Measurements from ENCODE around the gene TDRD9.

Gene TDRD9

DNA sequence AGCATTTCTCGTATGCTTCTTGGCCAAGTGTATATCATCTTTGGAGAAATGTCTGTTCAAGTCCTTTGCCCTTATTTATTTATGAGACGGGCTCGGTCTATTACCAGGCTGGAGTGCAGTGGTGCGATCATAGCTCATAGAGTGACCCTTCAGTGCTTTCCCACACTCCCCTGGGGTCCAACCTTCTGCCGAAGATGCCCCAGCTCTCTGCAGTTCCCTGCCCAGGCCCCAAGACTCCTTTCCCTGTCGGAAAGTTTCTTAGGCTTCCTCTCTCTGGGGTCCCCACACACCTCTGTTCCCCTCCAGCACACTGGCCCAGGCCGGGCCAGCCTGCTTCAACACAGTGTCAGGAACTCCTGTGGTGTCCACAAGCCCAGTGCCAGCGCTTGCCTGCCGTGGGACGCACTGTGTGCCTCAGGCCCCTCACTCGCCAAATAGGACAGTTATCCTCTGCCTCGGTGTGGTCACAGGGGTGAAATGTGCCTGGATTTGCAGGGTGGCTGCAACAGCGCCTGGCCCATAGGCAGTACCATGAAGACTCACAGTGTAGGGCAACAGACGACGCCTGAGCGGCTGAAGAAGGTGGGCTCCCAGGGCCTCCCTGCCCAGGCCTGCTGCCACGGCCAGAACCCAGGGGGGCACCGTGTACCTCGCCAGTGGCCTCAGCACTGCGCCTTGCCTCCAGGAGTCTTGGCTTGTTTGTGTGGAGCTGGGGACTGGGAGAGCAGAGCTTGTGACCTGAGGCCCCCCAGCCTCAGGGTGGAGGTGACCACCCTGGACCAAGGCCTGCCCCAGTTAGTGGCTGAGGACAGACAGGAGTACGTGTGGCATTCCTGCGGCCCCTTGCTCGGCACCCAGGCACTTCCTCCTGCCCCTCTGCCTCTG lies 152.4 kb downstream of the TDRD9 start:
- no peak for DNase-seq

DNA sequence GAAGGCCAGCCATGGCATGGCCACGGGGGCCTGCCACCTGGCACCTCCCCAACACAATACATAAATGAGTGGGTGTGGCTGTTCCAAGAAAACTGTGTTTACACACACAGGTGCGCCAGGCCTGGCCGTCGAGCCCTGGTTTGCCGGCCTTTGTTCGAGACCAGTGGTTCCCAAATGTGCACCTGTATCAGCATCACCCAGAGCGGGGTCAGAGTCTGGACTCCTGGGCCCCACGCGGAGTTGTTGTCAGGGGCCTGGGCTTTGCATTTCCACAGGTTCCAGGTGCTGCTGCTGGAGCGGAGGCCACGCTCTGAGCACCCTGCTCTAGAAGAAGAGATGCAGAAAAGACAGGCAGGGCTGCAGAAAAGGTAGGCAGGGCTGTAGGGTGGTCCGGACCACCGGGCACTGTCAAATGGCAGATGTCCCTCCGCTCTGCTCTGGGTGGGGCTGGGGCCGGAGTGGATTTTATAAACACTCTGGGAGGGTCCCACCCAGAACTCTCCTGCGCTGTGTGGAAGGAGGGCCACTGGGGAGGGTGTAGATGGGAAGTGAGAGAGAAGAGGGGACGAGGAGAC lies 153.1 kb downstream of the TDRD9 start:
- no peak for DNase-seq

DNA sequence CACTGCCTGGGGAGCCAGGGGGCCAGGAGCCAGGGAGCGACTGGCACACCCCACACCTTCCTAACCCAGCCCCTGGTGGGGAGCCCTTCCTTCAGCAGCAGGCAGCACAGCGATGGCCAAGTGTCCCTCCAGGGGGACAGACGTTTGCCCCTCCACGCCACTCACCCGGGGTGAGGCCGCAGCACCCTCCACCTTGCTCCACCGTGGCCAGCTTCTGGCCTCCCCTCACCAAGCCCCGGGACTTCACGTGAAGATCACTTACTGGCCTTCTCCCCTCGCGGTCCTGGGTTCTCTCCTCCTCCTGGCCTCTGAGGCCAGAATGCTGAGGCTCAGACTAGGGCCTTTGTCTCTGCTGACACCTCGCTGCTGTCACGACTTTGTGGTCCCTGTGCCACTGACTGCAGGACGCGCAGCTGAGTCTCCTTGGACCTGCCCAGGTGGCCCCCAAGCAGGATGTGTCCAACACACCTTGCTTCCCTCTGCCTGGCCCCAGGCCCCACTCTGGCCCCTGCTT lies 153.8 kb downstream of the TDRD9 start:
- no peak for DNase-seq

DNA sequence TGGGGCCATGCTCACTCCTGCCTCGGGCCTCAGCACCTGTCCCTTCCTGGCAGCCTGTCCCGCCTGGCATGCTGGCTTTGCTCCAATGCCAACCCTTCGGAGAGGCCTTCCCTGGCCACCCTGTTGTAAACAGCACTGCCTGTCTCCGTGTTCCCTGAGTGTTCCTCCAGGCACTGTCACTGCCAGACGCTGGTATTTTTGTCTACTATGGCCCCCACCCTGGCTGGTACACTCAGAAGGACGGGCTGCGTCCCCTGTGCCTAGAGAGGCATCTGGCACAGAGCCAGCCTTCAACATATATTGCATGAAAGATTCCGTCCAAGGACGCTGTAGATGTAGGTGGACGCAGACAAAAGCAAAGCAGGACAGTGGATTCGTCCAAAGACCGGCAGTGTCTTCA lies 154.6 kb downstream of the TDRD9 start:
- no peak for DNase-seq

DNA sequence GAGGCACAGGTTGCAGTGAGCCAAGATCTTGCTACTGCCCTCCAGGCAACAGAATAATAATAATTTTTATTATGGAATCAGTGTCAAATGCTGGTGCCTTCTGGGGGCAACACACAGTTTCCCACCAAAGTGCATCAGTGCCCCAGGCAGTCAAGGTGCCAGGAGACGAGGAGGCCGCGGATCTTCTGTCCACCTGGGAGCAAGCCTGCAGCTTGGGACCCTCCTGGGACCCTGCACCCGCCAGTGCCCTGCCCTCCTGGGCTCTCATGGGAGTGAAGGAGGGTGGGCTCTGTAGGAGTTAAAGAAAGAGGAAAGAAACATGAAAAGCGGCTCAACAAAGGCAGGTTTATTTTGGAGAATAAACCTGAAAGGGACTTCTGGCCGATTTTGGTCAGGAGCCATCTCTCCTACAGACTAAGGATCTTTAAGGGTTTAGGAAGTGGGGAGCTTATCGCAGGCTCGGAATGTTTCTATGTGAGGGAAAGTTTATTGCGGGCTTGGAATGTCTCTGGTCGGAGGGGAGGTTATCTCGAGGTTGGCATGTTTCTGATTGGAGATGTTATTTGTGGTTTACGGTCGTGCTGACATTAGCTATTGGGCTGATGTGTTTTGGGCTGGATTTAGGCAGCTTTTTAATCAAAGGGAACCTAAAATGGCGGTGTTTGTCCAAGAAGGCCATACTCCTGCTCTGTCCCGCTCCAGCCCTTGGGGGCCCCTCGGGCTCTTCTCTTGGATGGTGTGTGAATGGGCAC lies 156.2 kb downstream of the TDRD9 start:
- DNase-seq = no peak

DNA sequence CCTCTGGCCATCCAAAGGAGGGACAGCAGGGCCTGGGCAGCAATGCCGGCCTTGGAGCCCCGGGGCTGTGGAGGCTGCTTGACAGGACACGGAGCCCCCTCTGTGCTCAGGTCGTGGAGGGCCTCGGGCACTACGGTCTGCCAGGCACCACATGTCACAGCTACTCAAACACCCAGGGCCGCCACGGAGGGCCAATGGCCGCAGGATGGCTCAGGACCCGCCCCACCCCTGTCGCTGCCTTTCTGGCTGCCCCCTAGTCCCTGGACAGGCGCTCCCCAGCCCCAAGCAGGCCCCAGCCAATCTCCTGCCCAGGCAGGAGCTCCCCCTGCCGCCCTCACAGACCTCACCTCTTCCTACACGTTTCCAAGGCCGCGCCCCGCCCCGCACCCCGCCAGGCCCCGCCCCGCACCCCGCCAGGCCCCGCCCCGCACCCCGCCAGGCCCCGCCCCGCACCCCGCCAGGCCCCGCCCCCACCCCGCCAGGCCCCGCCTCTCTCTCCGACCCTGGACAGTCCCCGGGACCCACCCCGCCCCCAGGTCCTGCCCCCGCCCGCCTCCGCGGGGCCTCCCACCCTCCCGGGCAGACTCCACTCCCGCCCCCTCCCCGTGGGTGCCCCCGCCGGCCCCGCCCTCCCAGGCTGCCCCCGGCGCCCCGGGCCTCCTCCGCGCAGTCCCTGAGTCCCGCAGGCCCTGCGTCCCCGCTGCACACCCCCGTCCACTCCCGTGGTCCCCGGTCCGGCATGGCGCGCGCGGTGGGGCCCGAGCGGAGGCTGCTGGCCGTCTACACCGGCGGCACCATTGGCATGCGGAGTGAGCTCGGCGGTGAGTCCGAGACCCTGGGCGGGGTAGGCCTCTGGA lies 157.0 kb downstream of the TDRD9 start, which contains the start of gene ASPG:
Gene ASPG (plus strand): TSS at position 669 of the 857 bp plus-strand sequence. CDS start 71 bp downstream, at position 740.
- no peak for DNase-seq

DNA sequence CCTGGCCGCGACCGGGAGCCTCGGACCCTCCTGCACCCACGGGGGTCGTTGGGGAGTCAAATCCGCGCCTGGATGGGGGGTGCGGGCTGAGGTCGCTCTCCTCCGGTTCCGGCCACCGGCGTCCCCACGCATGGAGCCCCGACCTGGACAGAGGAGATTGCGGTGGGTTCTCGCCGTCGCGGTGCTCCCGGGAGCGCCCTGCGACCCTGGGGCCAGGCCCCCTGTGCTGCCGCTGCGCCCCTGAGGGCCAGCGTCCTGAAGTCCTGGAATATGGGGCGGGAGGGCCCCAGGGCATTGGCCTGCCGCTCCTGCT lies 157.6 kb downstream of the TDRD9 start:
- DNase-seq = no peak

DNA sequence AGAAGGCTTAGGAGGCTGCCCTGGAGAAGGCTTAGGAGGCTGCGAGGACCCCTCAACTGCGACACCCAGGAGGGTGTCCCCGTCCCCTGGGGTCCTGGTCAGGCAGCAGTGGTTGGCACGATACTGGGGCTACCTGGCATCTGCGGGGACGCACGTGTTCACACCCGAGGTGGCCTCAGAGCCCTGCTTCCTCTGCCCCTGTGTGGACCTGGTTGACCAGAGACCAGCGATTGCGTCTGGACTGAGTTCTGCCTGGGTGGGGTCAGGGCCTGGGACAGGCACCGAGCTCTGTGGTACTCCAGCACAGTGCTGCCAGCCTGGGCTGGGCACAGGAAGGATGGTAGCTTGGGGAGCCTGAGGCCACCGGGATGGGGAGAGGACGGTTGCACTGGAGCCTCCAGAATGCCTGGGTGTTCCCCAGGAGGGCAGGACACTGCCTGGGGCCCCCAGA lies 158.0 kb downstream of the TDRD9 start:
- DNase-seq = no peak

DNA sequence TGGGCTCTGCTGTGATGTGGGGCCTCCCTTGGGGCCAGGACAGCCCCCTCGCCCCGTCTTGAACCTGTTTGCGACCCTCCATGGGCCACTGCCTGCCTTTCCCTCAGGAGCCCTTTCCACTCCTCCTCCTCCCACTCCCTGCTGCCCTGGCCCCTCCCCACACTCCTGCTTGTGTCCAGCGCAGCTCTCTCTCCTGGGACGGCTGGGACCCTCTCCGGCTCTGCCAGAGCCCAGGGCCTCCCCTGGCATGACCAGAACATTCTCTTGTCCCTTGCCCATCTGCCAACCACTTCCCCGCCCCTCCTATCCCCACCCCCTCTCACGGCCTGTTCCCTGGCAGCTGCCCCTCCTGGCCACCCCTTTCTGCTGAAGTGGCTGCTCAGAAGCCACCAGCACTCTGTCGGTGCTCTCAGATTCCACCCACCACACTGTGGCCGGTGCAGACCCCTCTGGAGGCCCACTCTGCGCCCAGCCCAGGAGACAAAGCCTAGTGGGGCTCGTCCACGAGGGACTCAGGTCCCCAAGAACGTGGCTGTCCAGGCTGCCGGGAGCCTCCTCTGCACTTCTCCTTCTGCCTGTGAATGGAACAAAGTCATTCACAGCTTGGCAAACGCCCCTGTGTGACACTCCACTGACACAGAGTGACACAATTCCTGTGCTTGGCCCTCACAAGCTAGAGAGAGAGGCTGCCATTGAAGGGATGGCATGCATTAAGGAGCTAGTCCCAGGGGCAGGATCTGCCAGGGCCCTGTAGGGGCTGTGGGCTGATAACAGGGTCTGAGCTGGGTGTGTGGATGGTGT lies 158.6 kb downstream of the TDRD9 start:
- DNase-seq = no peak

DNA sequence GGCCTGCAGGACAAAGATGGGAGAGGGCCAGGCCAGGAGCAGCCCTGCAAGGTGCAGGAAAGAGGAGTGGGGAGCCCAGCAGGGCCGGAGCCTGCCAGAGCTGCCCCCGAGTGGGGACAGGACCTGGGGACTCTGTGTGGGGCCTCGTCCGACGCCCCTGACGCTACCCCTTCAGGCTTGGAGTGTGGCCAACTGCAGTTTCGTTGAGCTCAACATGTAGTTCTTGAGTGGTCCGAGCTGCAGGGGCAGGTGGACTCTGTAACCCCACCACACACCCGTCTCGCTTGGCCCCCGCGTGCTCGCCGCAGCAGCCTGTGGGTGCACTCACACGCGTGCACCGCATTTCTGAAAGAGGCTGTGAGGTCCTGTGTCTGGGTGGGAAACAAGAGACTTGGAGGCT lies 159.2 kb downstream of the TDRD9 start:
- no peak for DNase-seq

DNA sequence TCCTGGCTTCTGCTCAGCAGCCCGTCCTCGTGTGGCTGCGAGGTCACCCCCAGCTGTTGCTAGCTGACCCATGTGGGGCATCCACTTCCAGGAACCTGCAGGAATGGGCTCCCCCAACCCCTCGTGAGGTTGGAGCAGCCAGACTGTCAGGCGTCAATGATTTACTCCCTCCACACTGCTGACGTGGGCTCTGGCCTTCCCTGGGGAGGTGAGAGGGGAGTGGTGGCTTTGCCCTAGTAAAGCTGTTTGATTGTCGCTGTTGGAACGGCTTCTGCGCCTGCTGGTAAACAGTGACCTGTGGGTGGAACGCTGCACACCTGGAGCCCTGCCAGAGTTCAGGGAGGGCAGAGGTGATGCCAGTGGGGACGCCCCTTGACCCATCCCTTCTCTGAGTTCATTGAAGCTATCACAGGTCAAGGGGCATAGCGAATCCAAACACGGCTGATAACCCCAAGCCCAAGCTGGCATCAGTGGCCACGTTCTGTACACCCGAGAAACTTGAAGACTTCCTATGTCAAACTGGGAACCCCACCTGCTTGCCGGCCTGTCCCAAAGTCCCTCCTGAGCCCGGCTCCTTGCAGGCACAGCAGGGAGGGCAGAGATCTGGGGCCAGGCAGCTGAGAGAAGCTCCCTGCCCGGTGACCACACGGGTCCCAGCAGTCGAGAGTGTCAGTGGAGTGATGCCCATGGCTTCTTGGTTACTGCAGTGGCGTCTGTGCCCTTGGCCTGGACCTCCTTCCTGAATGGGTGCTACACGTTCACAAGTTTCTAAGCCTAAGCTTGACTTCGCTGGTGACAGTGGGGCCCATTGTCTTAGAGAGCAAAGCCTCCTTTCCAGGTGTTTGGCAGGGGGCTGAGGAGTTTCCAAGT lies 160.0 kb downstream of the TDRD9 start:
- no peak for DNase-seq

DNA sequence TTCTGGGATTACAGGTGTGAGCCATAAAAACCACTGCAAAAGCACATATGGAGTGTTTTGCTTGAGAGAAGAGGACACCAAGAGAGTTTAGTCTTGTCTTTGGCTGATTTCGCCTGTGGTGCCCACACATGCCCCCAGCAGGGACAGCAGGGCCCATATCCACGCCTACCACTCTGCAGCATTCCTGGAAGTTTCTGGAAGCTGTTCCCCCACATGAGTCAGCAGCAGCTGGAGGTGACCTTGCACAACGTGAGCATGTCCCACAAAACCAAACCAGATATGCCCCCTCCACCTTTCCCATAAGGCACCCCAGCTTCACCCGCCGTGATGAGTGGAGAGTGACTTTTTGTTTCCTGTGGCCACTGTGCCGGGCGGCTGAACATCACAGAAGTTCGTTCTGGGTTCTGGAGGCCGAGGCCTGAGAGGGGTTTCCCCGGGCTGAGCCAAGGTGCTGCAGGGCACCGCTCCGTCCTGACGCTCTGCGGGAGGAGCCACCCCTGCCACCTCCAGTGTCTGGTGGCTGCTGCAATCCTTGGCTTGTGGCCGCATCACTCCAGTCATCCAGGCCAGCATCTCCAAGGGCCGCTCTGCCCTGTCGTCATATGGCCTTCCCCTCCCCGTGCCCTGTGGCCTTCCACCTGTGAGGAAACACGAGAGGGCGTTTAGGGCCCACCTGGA lies 162.0 kb downstream of the TDRD9 start:
- DNase-seq = no peak

DNA sequence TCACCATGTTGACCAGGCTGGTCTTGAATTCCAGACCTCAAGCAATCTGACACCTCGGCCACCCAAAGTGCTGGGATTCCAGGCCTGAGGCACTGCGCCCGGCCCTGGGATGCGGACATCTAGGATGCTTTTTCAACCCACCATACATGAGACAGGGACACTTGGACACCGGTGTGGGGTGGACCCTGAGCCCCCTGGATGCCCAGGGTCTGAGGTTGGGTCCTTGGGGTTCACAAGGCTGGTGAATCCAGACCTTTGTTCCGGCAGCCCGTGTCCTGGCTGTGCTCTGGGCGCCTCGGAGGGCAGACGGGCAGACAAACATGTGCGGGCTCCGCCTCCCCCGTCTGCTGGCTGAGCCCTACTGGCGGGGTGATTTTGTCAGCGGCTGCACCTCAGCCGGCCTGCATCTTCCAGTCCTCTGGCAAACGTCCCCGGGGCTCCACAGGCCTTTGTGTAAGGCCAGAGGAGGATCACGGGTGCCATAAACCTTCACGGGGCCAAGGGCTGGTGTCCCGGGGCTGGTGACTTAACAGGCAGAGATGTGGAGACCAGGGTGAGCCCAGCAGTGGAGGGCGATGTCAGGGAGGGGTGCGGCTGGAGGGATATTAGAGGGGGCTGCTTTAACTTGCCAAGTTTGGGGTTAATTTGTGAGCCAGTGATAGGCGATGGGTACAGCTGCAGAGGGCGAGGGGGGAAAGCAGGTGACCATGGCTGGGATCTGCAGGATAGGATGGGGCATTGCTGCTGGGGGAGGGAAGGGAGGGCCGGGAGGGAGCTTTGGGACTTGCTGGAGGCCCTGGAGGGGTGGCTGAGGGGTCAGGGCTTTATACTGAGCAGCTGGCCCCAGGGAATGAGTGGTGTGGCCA lies 163.0 kb downstream of the TDRD9 start:
- no peak for DNase-seq

DNA sequence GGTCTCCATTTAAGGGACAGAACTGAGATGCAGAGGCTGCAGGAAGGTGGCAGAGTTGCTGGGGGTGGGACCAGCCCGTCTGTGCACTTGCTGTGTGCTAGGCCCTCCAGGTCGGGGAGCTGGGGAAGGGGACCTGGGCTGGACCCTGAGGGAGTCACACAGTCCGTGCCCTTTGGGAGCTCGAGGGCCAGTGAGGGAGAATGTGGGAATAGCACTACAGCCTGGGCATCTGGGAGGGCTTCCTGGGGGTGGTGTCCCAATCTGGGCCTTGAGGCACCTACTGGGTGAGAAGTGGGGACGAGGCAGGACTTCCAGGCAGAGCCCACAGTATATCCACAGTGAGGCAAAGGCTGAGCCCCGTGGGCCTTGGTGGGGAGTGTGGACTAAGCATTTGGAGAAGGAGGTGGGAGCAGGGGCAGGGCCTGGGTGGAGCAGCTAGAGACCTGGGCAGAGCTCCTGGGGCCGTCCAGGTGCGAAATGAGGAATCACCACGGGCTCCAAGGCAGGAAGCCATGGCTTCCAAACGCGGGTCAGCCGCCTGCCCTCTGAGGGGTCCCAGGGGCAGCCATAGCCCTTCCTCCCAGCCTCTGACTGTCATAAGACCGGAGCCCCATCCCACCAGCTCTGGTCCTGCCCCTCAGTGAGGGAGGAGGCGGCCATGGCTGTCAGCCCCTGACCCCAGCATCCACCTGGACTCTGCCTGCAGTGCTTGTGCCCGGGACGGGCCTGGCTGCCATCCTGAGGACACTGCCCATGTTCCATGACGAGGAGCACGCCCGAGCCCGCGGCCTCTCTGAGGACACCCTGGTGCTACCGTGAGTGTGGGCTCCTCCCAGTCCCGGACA lies 163.9 kb downstream of the TDRD9 start:
- no peak for DNase-seq

DNA sequence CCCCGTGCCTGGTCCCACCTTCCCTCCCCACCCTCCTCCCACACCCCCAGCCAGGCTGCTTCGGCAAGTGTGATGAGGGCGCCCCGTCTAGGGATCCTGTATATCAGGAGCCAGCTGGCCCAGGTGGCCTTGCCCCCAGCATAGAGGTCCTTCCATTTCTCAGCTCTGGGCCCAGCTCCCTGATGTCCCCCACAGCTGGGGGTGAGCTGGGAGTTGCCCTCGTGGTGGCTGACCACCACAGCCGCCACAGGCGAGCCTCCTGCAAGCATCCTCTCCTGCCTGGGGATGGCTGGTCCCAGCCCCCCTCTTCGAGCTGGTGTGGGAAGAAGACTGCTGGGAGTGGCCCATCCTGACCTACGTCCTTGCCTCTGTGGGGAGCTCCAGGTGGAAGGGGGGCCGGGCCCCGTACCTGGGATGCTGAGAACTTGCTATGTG lies 164.7 kb downstream of the TDRD9 start:
- DNase-seq = no peak

DNA sequence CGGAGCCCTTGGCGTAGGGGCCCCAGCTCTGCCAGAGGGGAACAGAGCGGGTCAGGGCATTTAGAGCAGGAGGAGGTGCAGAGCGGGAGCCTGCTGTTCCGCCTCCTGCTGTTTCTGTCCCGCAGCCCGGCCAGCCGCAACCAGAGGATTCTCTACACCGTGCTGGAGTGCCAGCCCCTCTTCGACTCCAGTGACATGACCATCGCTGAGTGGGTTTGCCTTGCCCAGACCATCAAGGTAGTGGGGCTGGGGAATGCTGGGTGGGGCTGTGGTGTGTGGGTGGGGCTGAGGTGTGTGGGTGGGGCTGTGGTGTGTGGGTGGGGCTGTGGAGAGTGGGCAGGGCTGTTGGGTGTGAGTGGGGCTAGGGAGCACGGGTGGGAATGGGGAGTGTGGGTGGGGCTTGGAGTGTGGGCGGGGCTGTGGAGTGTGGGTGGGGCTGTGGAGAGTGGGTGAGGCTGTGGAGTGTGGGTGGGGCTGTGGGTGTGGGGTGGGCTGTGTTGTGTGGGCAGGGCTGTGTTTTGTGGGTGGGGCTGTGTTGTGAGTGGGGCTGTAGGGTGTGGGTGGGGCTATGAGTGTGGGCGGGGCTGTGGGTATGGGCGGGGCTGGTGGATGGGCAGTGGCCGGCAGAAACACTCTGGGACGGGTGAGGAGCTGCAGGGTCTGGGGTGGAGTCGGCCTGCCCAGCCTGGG lies 165.3 kb downstream of the TDRD9 start:
- no peak for DNase-seq

DNA sequence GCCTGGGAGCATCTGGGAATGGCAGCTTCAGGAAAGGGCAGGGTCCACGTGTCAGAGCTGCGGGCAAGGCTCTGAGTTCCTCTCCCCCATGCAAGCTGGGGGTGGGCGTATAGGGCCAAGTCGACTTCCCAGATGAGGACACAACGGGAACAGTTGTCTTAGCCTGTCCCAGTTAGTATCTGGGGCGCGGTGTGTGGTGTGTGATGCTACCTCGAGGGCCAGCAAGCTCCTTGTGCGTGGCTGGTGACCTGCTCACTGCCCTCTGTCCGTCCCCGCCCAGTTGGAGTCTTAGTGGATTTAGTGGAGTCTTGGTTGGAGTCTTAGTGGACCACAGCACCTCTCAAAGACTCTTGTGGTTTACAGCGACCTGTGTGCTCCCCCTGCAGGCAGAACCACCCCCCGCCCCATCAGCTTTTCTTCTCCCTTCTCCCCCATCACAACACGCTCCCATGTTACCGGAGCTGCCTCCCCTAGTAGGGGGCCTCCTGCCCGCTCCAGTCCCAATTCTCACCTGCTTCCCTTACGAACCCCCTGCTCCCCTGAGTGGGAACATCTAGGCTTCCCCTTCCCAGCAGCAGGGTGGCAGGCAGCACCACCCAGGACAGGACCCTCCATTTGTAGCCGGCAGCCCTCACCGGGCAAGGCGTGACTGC lies 165.9 kb downstream of the TDRD9 start:
- DNase-seq = no peak
